A549 (cell line): Measurements from ENCODE around the gene CFAP65. TPM values are rescaled to one million over a fixed set of nuclear protein-coding genes. Genes with fewer than 3 reads are reported as not detected.

Source experiments
- ATAC-seq, 2 experiments: fragments of 200-7000 bp in 1 of 2; fragments of >200 bp in 1 of 2; cut with Nextera tagmentation in 1 of 2; cut with Tn5 transposase in 1 of 2; 3 replicates each; pipeline versions ENCODE4 v1.8.0 to v1.9.1; 2018 to 2020; ENCODE audit warnings: mild to moderate bottlenecking in 1 of 2, moderate library complexity in 1 of 2
- CTCF ChIA-PET: fragments of 300-600 bp; sonication (Branson Sonifier 250); formaldehyde crosslinking; extraction: SDS; loops from one replicate; lab custom pipeline; 2021; ENCODE audit warnings: antibody characterized with exemption, inconsistent platforms; lab: Yijun Ruan, JAX
- POLR2A ChIA-PET: fragments of 350-600 bp; formaldehyde crosslinking; extraction: SDS; loops from one replicate; lab custom pipeline; 2021; ENCODE audit warnings: antibody characterized with exemption, inconsistent platforms; lab: Yijun Ruan, JAX
- DNase-seq, 2 experiments: peaks; one replicate each; pipeline versions ENCODE4 v3.0.0 to v3.0.0-alpha.2; 2011 to 2016; ENCODE audit warnings: low read depth in 1 of 2, low spot score in 1 of 2
- FAIRE-seq: peaks from 2 replicates; lab custom pipeline; 2011; peaks lifted over from hg19 to GRCh38; lab: Jason Lieb, UNC
- H3K27ac ChIP-seq, 2 experiments: fragments of >200 bp; sonication (Bioruptor Twin); formaldehyde crosslinking; 3 replicates each; pipeline ENCODE4 v1.5.1; 2016 to 2017
- H3K4me1 ChIP-seq: fragments of >200 bp; sonication (Bioruptor Twin); formaldehyde crosslinking; 3 replicates; pipeline ENCODE4 v1.6.1; 2016
- H3K4me2 ChIP-seq: fragments of >200 bp; sonication (Bioruptor Twin); formaldehyde crosslinking; 3 replicates; pipeline ENCODE4 v1.6.1; 2016
- H3K4me3 ChIP-seq: fragments of >200 bp; sonication (Bioruptor Twin); formaldehyde crosslinking; 3 replicates; pipeline ENCODE4 v1.5.1; 2016
- H3K9me3 ChIP-seq: fragments of >200 bp; sonication (Bioruptor Twin); formaldehyde crosslinking; 3 replicates; pipeline ENCODE4 v1.6.1; 2016
- BHLHE40 ChIP-seq: IDR thresholded peaks from 2 replicates; pipeline ENCODE4 v1.6.1; 2012; ENCODE audit warnings: low read depth, low read length, inconsistent platforms
- CBX8 ChIP-seq: fragments of 200-600 bp; sonication (generic); IDR thresholded peaks from 2 replicates; pipeline ENCODE4 v1.6.1; 2016
- CEBPB ChIP-seq, 2 experiments: fragments of >200 bp in 1 of 2; sonication (Bioruptor Twin) in 1 of 2; formaldehyde crosslinking in 1 of 2; IDR thresholded peaks; 2 replicates each; pipeline ENCODE4 v1.6.1; 2012 to 2016
- CHD4 ChIP-seq: fragments of 200-600 bp; sonication (generic); IDR thresholded peaks from 2 replicates; pipeline ENCODE4 v1.6.1; 2016; ENCODE audit warnings: antibody characterized with exemption, mild to moderate bottlenecking, borderline replicate concordance
- EHMT2 ChIP-seq: fragments of 200-600 bp; sonication (generic); IDR thresholded peaks from 2 replicates; pipeline ENCODE4 v1.6.1; 2016; ENCODE audit warnings: antibody characterized with exemption, low read depth, mild to moderate bottlenecking, moderate library complexity
- HEYL ChIP-seq: fragments of 250-450 bp; sonication (Bioruptor Pico); IDR thresholded peaks from 2 replicates; pipeline ENCODE4 v1.8.0; 2021; ENCODE audit warnings: mild to moderate bottlenecking, moderate library complexity
- HOXA7 ChIP-seq: fragments of 250-450 bp; sonication (Bioruptor Pico); IDR thresholded peaks from 2 replicates; pipeline ENCODE4 v1.5.0; 2020; ENCODE audit warnings: mild to moderate bottlenecking, moderate library complexity
- HOXB5 ChIP-seq: fragments of 250-450 bp; sonication (Bioruptor Pico); IDR thresholded peaks from 2 replicates; pipeline ENCODE4 v1.5.0; 2020; ENCODE audit warnings: mild to moderate bottlenecking, moderate library complexity
- JUNB ChIP-seq: fragments of >200 bp; sonication (Bioruptor Twin); formaldehyde crosslinking; IDR thresholded peaks from 2 replicates; pipeline ENCODE4 v1.6.1; 2016
- KDM1A ChIP-seq: fragments of 200-600 bp; sonication (generic); IDR thresholded peaks from 2 replicates; pipeline ENCODE4 v1.6.1; 2016; ENCODE audit warnings: low read depth, mild to moderate bottlenecking
- KDM5A ChIP-seq: fragments of 200-600 bp; sonication (generic); IDR thresholded peaks from 2 replicates; pipeline ENCODE4 v1.6.1; 2016; ENCODE audit warnings: antibody characterized with exemption, mild to moderate bottlenecking
- MYC ChIP-seq: IDR thresholded peaks from 2 replicates; pipeline ENCODE4 v1.6.1; 2012; ENCODE audit warnings: mild to moderate bottlenecking, inconsistent platforms, low read length, improper control_type of control experiment, borderline replicate concordance
- NFE2L2 ChIP-seq: fragments of 150-350 bp; conservative IDR thresholded peaks from 2 replicates; pipeline ENCODE4 v1.6.1; 2014; ENCODE audit warnings: low read length
- NPAS2 ChIP-seq: fragments of 250-450 bp; sonication (Bioruptor Pico); IDR thresholded peaks from 2 replicates; pipeline ENCODE4 v1.8.0; 2022; ENCODE audit warnings: mild to moderate bottlenecking, moderate library complexity, borderline replicate concordance
- PHF8 ChIP-seq: fragments of 200-600 bp; sonication (generic); IDR thresholded peaks from 2 replicates; pipeline ENCODE4 v1.6.1; 2016; ENCODE audit warnings: low read depth, mild to moderate bottlenecking, antibody characterized with exemption, moderate library complexity, borderline replicate concordance
- POLR2A ChIP-seq: IDR thresholded peaks from 2 replicates; pipeline ENCODE4 v1.6.1; 2012; ENCODE audit warnings: mild to moderate bottlenecking, low read length
- RNF2 ChIP-seq: fragments of 200-600 bp; sonication (generic); IDR thresholded peaks from 2 replicates; pipeline ENCODE4 v1.6.1; 2016; ENCODE audit warnings: low read depth, mild to moderate bottlenecking, antibody characterized with exemption, moderate library complexity, borderline replicate concordance
- SMC3 ChIP-seq: fragments of >200 bp; sonication (Bioruptor Twin); formaldehyde crosslinking; IDR thresholded peaks from 3 replicates; pipeline ENCODE4 v1.6.1; 2018; ENCODE audit warnings: inconsistent platforms
- SREBF2 ChIP-seq: fragments of 450-650 bp; IDR thresholded peaks from 2 replicates; pipeline ENCODE4 v1.6.1; 2014; ENCODE audit warnings: mild to moderate bottlenecking, moderate library complexity
- TFCP2L1 ChIP-seq: fragments of 250-450 bp; sonication (Bioruptor Pico); IDR thresholded peaks from 2 replicates; pipeline ENCODE4 v1.5.0; 2021; ENCODE audit warnings: mild to moderate bottlenecking
- ZC3H11A ChIP-seq: fragments of 450-650 bp; IDR thresholded peaks from 2 replicates; pipeline ENCODE4 v1.6.1; 2014; ENCODE audit warnings: antibody characterized with exemption, mild to moderate bottlenecking
- ZFP36 ChIP-seq: fragments of 450-650 bp; IDR thresholded peaks from 2 replicates; pipeline ENCODE4 v1.6.1; 2014; ENCODE audit warnings: borderline replicate concordance; ENCODE audit not compliant: partially characterized antibody
- ZSCAN20 ChIP-seq: fragments of 250-450 bp; sonication (Bioruptor Pico); IDR thresholded peaks from 2 replicates; pipeline ENCODE4 v1.8.0; 2022; ENCODE audit warnings: mild to moderate bottlenecking, moderate library complexity
- WGBS: methylation state at CpG from one replicate; pipeline ENCODE4 v1.1.6; 2017; ENCODE audit errors: missing lambda C conversion rate; 5-methylcytosine and 5-hydroxymethylcytosine counted together
- polyA plus RNA-seq, 4 experiments: library from polyadenylated mRNA; depleted of rRNA in 3 of 4; stranded (reverse); fragments of >200 nt; fragmentation: RNase III in 1 of 4; extraction: RNeasy Plus Mini Kit Qiagen cat#74134 plus additional on column Dnase treatment in 1 of 4; gene quantifications; 2 replicates in 3 of 4; 3 replicates in 1 of 4; pipeline ENCODE4 v1.2.3, GENCODE V29; 2011 to 2017
- TF ChIP-seq, protein P1 (sequence below): fragments of >200 bp; sonication (Bioruptor Twin); formaldehyde crosslinking; IDR thresholded peaks from 3 replicates; pipeline ENCODE4 v1.5.1; 2016
- TF ChIP-seq, protein P2 (sequence below): fragments of >200 bp; sonication (Bioruptor Twin); formaldehyde crosslinking; IDR thresholded peaks from 2 replicates; pipeline ENCODE4 v1.6.1; 2016
- TF ChIP-seq, protein P3 (sequence below): fragments of >200 bp; sonication (Bioruptor Twin); formaldehyde crosslinking; IDR thresholded peaks from 3 replicates; pipeline ENCODE4 v1.6.1; 2016

CFAP65 gene
- polyA plus RNA-seq, 2 of the 4 experiments (the other 2 are of a cell fraction) = 0.12 to 0.14 TPM

DNA sequence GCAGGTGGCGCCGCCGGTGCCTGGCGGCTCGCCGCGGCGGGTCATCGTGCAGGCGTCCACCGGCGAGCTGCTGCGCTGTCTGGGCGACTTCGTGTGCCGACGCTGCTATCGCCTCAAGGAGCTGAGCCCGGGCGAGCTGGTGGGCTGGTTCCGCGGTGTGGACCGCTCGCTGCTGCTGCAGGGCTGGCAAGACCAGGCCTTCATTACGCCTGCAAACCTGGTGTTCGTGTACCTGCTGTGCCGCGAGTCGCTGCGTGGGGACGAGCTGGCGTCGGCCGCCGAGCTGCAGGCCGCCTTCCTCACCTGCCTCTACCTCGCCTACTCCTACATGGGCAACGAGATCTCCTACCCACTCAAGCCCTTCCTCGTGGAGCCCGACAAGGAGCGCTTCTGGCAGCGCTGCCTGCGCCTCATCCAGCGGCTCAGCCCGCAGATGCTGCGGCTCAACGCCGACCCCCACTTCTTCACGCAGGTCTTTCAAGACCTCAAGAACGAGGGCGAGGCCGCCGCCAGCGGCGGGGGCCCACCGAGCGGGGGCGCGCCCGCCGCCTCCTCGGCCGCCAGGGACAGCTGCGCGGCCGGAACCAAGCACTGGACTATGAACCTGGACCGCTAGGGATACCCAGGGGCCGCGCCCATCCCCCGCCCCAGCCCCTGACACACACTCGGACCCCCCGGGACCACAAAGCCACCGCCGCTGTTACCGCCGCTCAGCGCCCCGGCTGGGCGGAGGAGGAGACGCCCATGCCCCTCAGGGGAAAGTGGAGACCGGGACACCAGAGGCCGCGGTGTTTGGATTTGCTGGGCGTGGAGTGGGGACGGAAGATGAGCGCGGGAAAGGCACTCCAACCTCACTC lies 80.8 kb downstream of the CFAP65 start:
- 10% methylated on average over 38 of the region's 87 CpGs for WGBS
- Histone ChIP-seq H3K4me3 (peak overlapping the region; percentile 64), H3K4me1 (peaks cover 42% of the 10 kb centered on the region), H3K9me3 (no peaks in the 10 kb centered on the region), H3K4me2 (peak overlapping the region; percentile 98), H3K27ac (peak overlapping the region in 1 of 2 experiments; percentile 73; a peak in 3 of 6 replicates)
- ChIA-PET CTCF (interaction anchor here (0.9 to 12.4 kb wide), 6 partner anchors 19 to 108 kb away, joined by 3 to 140 read pairs (median 3); no protein-coding TSS in a partner anchor), POLR2A (interaction anchor here (2.1 kb wide), 1 partner anchor 20 kb away, joined by 8 read pairs; no protein-coding TSS in a partner anchor)
- ATAC-seq (peak in 1 of 2 experiments; percentile 7; a peak in 2 of 6 replicates), FAIRE-seq (no peak), DNase-seq (no peak)
- TF ChIP-seq, protein P1, sequence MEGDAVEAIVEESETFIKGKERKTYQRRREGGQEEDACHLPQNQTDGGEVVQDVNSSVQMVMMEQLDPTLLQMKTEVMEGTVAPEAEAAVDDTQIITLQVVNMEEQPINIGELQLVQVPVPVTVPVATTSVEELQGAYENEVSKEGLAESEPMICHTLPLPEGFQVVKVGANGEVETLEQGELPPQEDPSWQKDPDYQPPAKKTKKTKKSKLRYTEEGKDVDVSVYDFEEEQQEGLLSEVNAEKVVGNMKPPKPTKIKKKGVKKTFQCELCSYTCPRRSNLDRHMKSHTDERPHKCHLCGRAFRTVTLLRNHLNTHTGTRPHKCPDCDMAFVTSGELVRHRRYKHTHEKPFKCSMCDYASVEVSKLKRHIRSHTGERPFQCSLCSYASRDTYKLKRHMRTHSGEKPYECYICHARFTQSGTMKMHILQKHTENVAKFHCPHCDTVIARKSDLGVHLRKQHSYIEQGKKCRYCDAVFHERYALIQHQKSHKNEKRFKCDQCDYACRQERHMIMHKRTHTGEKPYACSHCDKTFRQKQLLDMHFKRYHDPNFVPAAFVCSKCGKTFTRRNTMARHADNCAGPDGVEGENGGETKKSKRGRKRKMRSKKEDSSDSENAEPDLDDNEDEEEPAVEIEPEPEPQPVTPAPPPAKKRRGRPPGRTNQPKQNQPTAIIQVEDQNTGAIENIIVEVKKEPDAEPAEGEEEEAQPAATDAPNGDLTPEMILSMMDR = no peak
- TF ChIP-seq CHD4 (no peak), HEYL (CRISPR knock-in tag) (no peak), CBX8 (no peak), ZFP36 (no peak), NFE2L2 (no peak), SMC3 (no peak), RNF2 (no peak), HOXB5 (CRISPR knock-in tag) (no peak), TFCP2L1 (CRISPR knock-in tag) (no peak)

DNA sequence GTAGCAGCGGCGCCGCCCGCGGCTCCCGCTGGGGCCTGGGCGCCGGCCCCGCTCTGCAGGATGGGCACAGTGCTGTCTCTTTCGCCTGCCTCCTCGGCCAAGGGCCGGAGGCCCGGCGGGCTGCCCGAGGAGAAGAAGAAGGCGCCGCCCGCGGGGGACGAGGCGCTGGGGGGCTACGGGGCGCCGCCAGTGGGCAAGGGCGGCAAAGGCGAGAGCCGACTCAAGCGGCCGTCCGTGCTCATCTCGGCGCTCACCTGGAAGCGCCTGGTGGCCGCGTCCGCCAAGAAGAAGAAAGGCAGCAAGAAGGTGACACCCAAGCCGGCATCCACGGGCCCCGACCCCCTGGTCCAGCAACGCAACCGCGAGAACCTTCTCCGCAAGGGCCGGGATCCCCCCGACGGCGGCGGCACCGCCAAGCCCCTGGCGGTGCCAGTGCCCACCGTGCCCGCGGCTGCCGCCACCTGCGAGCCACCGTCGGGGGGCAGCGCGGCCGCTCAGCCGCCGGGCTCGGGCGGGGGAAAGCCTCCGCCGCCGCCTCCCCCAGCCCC lies 81.5 kb downstream of the CFAP65 start:
- ATAC-seq (peak in 1 of 2 experiments; percentile 15; a peak in 3 of 6 replicates), DNase-seq (no peak), FAIRE-seq (no peak)
- ChIA-PET CTCF (interaction anchor here (1.1 to 12.4 kb wide), 7 partner anchors 19 to 108 kb away, joined by 3 to 140 read pairs (median 8); no protein-coding TSS in a partner anchor), POLR2A (interaction anchor here (2.1 kb wide), 1 partner anchor 20 kb away, joined by 8 read pairs; no protein-coding TSS in a partner anchor)
- H3K4me2 ChIP-seq = peak overlapping the region; percentile 98
- H3K4me1 ChIP-seq = peaks cover 41% of the 10 kb centered on the region
- H3K4me3 ChIP-seq = peak overlapping the region; percentile 64
- H3K9me3 ChIP-seq = no peaks in the 10 kb centered on the region
- no CpG with 5 or more reads among the region's 67 CpGs for WGBS
- no peak for TF ChIP-seq ZC3H11A
- 0 out of 2 replicates have a peak, but pooled peaks have one; percentile 36 for TF ChIP-seq RNF2
- no peak for TF ChIP-seq NPAS2 (CRISPR knock-in tag)
- TF ChIP-seq KDM1A = no peak
- TF ChIP-seq CEBPB (IDR thresholded peaks at IDR 0.05) = no peak
- no peak for TF ChIP-seq BHLHE40
- H3K27ac ChIP-seq = peak overlapping the region; percentile 56 to 73; a peak in 5 of 6 replicates

DNA sequence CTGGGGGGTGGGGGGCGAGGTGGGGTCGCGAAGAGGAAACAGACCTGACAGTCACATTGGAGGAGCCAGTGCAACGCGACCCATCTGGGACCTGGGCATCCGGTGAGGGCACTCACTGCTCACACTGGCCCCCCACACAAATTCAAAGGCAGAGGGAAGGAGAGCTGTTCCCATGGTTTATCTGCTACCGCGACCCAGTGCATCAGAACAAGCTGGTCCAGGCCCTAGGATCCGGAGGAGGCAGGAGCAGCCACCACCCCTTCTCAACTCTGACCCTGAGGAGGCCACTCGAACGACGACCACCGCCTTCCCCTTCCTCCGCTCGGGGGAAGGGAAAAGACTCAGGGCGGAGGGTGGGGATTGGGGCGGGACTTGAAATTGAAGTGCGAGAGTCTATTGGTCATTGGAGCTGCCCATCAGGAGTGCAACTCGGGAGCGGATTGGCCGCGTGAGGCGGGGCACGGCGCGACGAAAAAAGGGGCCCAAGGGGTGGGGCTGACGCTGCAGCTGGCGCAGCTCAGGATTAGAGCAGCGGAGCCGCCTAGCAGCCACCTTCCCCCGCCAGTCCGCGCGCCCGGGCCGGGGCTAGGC lies 82.1 kb downstream of the CFAP65 start, which contains the start of gene CDK5R2:
Gene CDK5R2 (plus strand): TSS at position 526 of the 591 bp plus-strand sequence. CDS start 155 bp downstream, outside the sequence.
- POLR2A ChIA-PET = interaction anchor here (0.7 to 2.1 kb wide), 2 partner anchors 21 to 50 kb away, joined by 3 to 8 read pairs; no protein-coding TSS in a partner anchor
- peak; percentile 70 to 86 for ATAC-seq
- TF ChIP-seq SREBF2 (no peak), POLR2A (0 out of 2 replicates have a peak, but pooled peaks have one; percentile 21), KDM5A (no peak), ZSCAN20 (CRISPR knock-in tag) (no peak), HOXA7 (CRISPR knock-in tag) (no peak), EHMT2 (no peak), CHD4 (no peak), PHF8 (no peak), JUNB (no peak), MYC (no peak), HOXB5 (CRISPR knock-in tag) (no peak)
- TF ChIP-seq, protein P1 = no peak
- TF ChIP-seq, protein P2, sequence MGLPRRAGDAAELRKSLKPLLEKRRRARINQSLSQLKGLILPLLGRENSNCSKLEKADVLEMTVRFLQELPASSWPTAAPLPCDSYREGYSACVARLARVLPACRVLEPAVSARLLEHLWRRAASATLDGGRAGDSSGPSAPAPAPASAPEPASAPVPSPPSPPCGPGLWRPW = no peak
- TF ChIP-seq, protein P3, sequence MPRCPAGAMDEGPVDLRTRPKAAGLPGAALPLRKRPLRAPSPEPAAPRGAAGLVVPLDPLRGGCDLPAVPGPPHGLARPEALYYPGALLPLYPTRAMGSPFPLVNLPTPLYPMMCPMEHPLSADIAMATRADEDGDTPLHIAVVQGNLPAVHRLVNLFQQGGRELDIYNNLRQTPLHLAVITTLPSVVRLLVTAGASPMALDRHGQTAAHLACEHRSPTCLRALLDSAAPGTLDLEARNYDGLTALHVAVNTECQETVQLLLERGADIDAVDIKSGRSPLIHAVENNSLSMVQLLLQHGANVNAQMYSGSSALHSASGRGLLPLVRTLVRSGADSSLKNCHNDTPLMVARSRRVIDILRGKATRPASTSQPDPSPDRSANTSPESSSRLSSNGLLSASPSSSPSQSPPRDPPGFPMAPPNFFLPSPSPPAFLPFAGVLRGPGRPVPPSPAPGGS = no peak

More for the DNA sequence above, 82.1 kb downstream of the CFAP65 start, which contains the start of gene CDK5R2:
- CTCF ChIA-PET = interaction anchor here (0.7 to 12.4 kb wide), 6 partner anchors 20 to 86 kb away, joined by 3 to 140 read pairs (median 8); no protein-coding TSS in a partner anchor
- Histone ChIP-seq H3K9me3 (no peaks in the 10 kb centered on the region), H3K4me1 (peaks cover 35% of the 10 kb centered on the region), H3K27ac (peak within 1 kb of the TSS; percentile 73 to 74), H3K4me3 (peak within 1 kb of the TSS; percentile 64), H3K4me2 (peak within 1 kb of the TSS; percentile 98)
- FAIRE-seq = no peak
- WGBS = 7% methylated on average over 27 of the region's 37 CpGs
- peak; percentile 88 to 97 for DNase-seq
